GM23338 (cell line): Measurements from ENCODE around the gene WIPF1. TPM values are rescaled to one million over a fixed set of nuclear protein-coding genes. Genes with fewer than 3 reads are reported as not detected.

Experiments used
- ATAC-seq: fragments of 200-7000 bp; cut with Tn5 transposase; 3 replicates; pipeline ENCODE4 v1.9.1; 2020
- DNase-seq: peaks from one replicate; pipeline ENCODE4 v3.0.0-alpha.2; 2015; ENCODE audit warnings: low spot score
- H2AFZ ChIP-seq: fragments of 200-600 bp; sonication (generic); 2 replicates; pipeline ENCODE4 v1.8.0; 2016; ENCODE audit warnings: antibody characterized with exemption, mild to moderate bottlenecking, moderate library complexity
- H3F3A ChIP-seq: fragments of 200-600 bp; sonication (generic); replicated peaks from 2 replicates; pipeline ENCODE4 v1.8.0; 2017; ENCODE audit warnings: antibody characterized with exemption, mixed run types, low read depth
- H3K27ac ChIP-seq: fragments of 200-600 bp; sonication (generic); 2 replicates; pipeline ENCODE4 v1.6.1; 2016; ENCODE audit warnings: low read depth
- H3K27me3 ChIP-seq: fragments of 200-600 bp; sonication (generic); 2 replicates; pipeline ENCODE4 v1.8.0; 2016; ENCODE audit warnings: mild to moderate bottlenecking, mixed run types, moderate library complexity; ENCODE audit not compliant: insufficient read depth
- H3K36me3 ChIP-seq: fragments of 200-600 bp; sonication (generic); 2 replicates; pipeline ENCODE4 v1.8.0; 2016; ENCODE audit warnings: mild to moderate bottlenecking; ENCODE audit not compliant: insufficient read depth
- H3K4me1 ChIP-seq: fragments of 200-600 bp; sonication (generic); 2 replicates; pipeline ENCODE4 v1.8.0; 2016; ENCODE audit warnings: mild to moderate bottlenecking, moderate library complexity; ENCODE audit not compliant: insufficient read depth
- H3K4me2 ChIP-seq: fragments of 200-600 bp; sonication (generic); 2 replicates; pipeline ENCODE4 v1.7.1; 2017; ENCODE audit warnings: mixed run types
- H3K4me3 ChIP-seq: fragments of 200-600 bp; sonication (generic); 2 replicates; pipeline ENCODE4 v1.6.1; 2016; ENCODE audit warnings: mixed run types
- H3K79me2 ChIP-seq: fragments of 200-600 bp; sonication (generic); replicated peaks from 2 replicates; pipeline ENCODE4 v1.8.0; 2017; ENCODE audit warnings: mild to moderate bottlenecking; ENCODE audit not compliant: insufficient read depth
- H3K9me2 ChIP-seq: fragments of 200-600 bp; sonication (generic); 2 replicates; pipeline ENCODE4 v1.8.0; 2017; ENCODE audit not compliant: insufficient read depth
- H4K20me1 ChIP-seq: fragments of 200-600 bp; sonication (generic); replicated peaks from 2 replicates; pipeline ENCODE4 v1.8.0; 2017; ENCODE audit warnings: mild to moderate bottlenecking; ENCODE audit not compliant: insufficient read depth
- H3K27ac Mint-ChIP-seq: 2 replicates; pipeline ENCODE4 v1.8.0; 2020; ENCODE audit warnings: inconsistent platforms, mild to moderate bottlenecking, moderate library complexity, mixed read lengths
- H3K27me3 Mint-ChIP-seq: 3 replicates; pipeline ENCODE4 v1.8.0; 2022; ENCODE audit warnings: low read depth, mild to moderate bottlenecking, moderate library complexity, mixed read lengths, inconsistent platforms; ENCODE audit not compliant: insufficient read depth, poor library complexity
- H3K36me3 Mint-ChIP-seq: 3 replicates; pipeline ENCODE4 v1.8.0; 2021; ENCODE audit warnings: low read depth, mild to moderate bottlenecking, inconsistent platforms, moderate library complexity, mixed read lengths
- H3K4me1 Mint-ChIP-seq: 3 replicates; pipeline ENCODE4 v1.8.0; 2020; ENCODE audit warnings: mild to moderate bottlenecking, inconsistent platforms, mixed read lengths
- H3K4me3 Mint-ChIP-seq: 3 replicates; pipeline ENCODE4 v1.8.0; 2021; ENCODE audit warnings: moderate library complexity, mild to moderate bottlenecking, inconsistent platforms, mixed read lengths
- H3K9me3 Mint-ChIP-seq: 3 replicates; pipeline ENCODE4 v1.8.0; 2020; ENCODE audit warnings: moderate library complexity, mild to moderate bottlenecking, inconsistent platforms, mixed read lengths
- CREB1 ChIP-seq: fragments of 250-450 bp; sonication (Bioruptor Pico); IDR thresholded peaks from 2 replicates; pipeline ENCODE4 v1.5.0; 2020; ENCODE audit warnings: low read depth, mild to moderate bottlenecking, moderate library complexity
- CTCF ChIP-seq, 2 experiments: fragments of 200-600 bp in 1 of 2; sonication (generic) in 1 of 2; conservative IDR thresholded peaks; 2 replicates each; pipeline versions ENCODE4 v1.5.1 to v1.6.1; 2016 to 2017; ENCODE audit warnings: antibody characterized with exemption in 2 of 2, low read depth in 2 of 2, mild to moderate bottlenecking in 2 of 2, moderate library complexity in 1 of 2
- EZH2 ChIP-seq: fragments of 200-600 bp; sonication (generic); IDR thresholded peaks from one replicate; pipeline ENCODE4 v1.8.0; 2017; ENCODE audit warnings: antibody characterized with exemption, mild to moderate bottlenecking, low read depth; ENCODE audit not compliant: unreplicated experiment
- NANOG ChIP-seq: IDR thresholded peaks from 2 replicates; pipeline ENCODE4 v1.6.1; 2016; ENCODE audit warnings: antibody characterized with exemption, borderline replicate concordance
- ZNF114 ChIP-seq: fragments of 250-450 bp; sonication (Bioruptor Pico); IDR thresholded peaks from 2 replicates; pipeline ENCODE4 v1.5.0; 2020; ENCODE audit warnings: mild to moderate bottlenecking, moderate library complexity
- ZNF331 ChIP-seq: fragments of 250-450 bp; sonication (Bioruptor Pico); IDR thresholded peaks from 2 replicates; pipeline ENCODE4 v1.5.0; 2020; ENCODE audit warnings: low read depth, mild to moderate bottlenecking, moderate library complexity
- ZNF462 ChIP-seq: fragments of 250-450 bp; sonication (Bioruptor Pico); IDR thresholded peaks from 2 replicates; pipeline ENCODE4 v1.5.0; 2020; ENCODE audit warnings: mild to moderate bottlenecking, moderate library complexity
- polyA plus RNA-seq: library from polyadenylated mRNA; unstranded; fragments of >200 nt; fragmentation: Nextera tagmentation; extraction: Ambion mirVana; gene quantifications from 2 replicates; pipeline ENCODE4 v1.2.1, GENCODE V29; 2016
- total RNA-seq: library from RNA; depleted of rRNA; stranded (reverse); fragments of >200 nt; shearing (Covaris generic); gene quantifications from 2 replicates; pipeline ENCODE4 v1.2.3, GENCODE V29; 2014

The WIPF1 gene
- total and polyA plus RNA-seq, 2 experiments from 2014 or later: 3.0 to 6.0 TPM

- TF ChIP-seq ZNF462 (CRISPR knock-in tag): no peak
- TF ChIP-seq CREB1 (CRISPR knock-in tag): no peak
- no peak for TF ChIP-seq EZH2
Measured at GRCh38 chr2:174527959-174528358, 69.6 kb downstream of the WIPF1 start (continued).

DNA sequence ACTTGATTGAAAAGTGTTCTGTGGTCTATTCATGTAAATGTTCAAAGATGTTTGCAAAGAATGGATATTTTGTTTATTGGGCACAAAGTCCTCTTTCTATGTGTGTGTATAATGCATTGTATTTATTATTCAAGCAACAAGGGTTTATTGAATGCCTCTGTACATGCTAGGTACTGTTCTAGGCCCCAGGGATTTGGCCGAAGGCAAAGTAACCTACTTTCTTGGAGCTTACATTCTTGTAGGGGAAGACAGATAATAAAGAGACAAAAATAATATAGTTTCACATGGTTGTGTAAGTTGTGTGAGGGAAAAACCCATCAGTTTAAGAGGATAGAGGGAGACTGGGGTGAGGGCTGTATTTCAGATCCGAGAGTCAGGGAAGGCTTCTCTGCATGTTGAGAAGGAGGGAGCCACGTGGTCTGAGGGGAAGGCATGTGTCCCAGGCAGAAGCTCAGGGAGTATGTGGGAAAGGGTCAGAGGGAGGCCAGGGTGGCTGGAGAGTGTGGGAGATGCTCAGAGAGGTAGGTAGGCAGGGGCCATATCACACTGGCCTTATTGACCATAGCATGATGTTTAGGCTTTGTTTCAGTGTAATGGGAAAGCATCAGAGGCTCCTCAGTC, 70.4 kb downstream of the WIPF1 start:
- Mint-ChIP-seq H3K9me3 (peaks cover 17% of the 10 kb centered on the region), H3K27me3 (peaks cover 1% of the 10 kb centered on the region), H3K36me3 (peaks cover 3% of the 10 kb centered on the region; the same call in 1 of the 3 replicates), H3K4me3 (no peak overlapping the region), H3K4me1 (no peaks in the 10 kb centered on the region), H3K27ac (no peak overlapping the region)
- Histone ChIP-seq H3K9me2 (no peaks in the 10 kb centered on the region), H3K27ac (no peak overlapping the region), H3K27me3 (no peaks in the 10 kb centered on the region), H3K4me1 (no peaks in the 10 kb centered on the region), H4K20me1 (no peaks in the 10 kb centered on the region), H2AFZ (no peak overlapping the region), H3K79me2 (no peaks in the 10 kb centered on the region), H3K4me3 (no peak overlapping the region), H3K4me2 (no peak overlapping the region), H3K36me3 (no peaks in the 10 kb centered on the region), H3F3A (no peaks in the 10 kb centered on the region)
- no peak for ATAC-seq
- no peak for DNase-seq
- TF ChIP-seq NANOG (no peak), ZNF462 (CRISPR knock-in tag) (no peak), CTCF (conservative IDR thresholded peaks at IDR 0.05; ENCODE audit: low read depth in 2 of 2) (no peak), ZNF114 (no peak), CREB1 (CRISPR knock-in tag) (no peak), ZNF331 (CRISPR knock-in tag) (no peak)
